Activated T-helper 1 cell treated with anti-CD3 and anti-CD28 coated beads, Interleukin-12 subunit alpha, Interleukin-12 subunit beta, Interleukin-2, Interleukin-4 antibody, amounts not matched to agents 30 ng/mL and 10 ng/mL and 1 ng/mL, durations not matched to agents 14 hours and 24 hours and 36 hours (primary cell): Measurements from ENCODE around the gene MARCKS. TPM values are rescaled to one million over a fixed set of nuclear protein-coding genes. Genes with fewer than 3 reads are reported as not detected.
A peak's percentile ranks its signal among the peaks of the same experiment; 100 is the strongest.

Experiments used
- DNase-seq: peaks from one replicate; pipeline ENCODE4 v3.0.0; 2021; ENCODE audit warnings: low spot score
- H3K27ac Mint-ChIP-seq: one replicate; pipeline ENCODE4 v1.8.0; 2021; ENCODE audit warnings: mild to moderate bottlenecking, mixed read lengths
- H3K27me3 Mint-ChIP-seq: one replicate; pipeline ENCODE4 v1.8.0; 2022; ENCODE audit warnings: mild to moderate bottlenecking, moderate library complexity, mixed read lengths; ENCODE audit not compliant: insufficient read depth
- H3K36me3 Mint-ChIP-seq: one replicate; pipeline ENCODE4 v1.8.0; 2021; ENCODE audit warnings: low read depth, mixed read lengths
- H3K4me1 Mint-ChIP-seq: one replicate; pipeline ENCODE4 v1.8.0; 2021; ENCODE audit warnings: low read depth, mixed read lengths
- H3K4me3 Mint-ChIP-seq: one replicate; pipeline ENCODE4 v1.8.0; 2021; ENCODE audit warnings: mild to moderate bottlenecking, moderate library complexity, mixed read lengths
- H3K9me3 Mint-ChIP-seq: one replicate; pipeline ENCODE4 v1.8.0; 2021; ENCODE audit warnings: mixed read lengths
- intact Hi-C: fragments of 100-400 bp; cut with micrococcal nuclease; formaldehyde crosslinking; loops from one replicate; pipeline ENCODE4 v1.15.1; 2024
- total RNA-seq: library from RNA; stranded (reverse); gene quantifications from 2 replicates; pipeline ENCODE4 v1.2.3, GENCODE V29; 2022

Gene MARCKS, protein sequence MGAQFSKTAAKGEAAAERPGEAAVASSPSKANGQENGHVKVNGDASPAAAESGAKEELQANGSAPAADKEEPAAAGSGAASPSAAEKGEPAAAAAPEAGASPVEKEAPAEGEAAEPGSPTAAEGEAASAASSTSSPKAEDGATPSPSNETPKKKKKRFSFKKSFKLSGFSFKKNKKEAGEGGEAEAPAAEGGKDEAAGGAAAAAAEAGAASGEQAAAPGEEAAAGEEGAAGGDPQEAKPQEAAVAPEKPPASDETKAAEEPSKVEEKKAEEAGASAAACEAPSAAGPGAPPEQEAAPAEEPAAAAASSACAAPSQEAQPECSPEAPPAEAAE
- total RNA-seq, result 0.05 and 0.10 TPM in 2 replicates

DNA sequence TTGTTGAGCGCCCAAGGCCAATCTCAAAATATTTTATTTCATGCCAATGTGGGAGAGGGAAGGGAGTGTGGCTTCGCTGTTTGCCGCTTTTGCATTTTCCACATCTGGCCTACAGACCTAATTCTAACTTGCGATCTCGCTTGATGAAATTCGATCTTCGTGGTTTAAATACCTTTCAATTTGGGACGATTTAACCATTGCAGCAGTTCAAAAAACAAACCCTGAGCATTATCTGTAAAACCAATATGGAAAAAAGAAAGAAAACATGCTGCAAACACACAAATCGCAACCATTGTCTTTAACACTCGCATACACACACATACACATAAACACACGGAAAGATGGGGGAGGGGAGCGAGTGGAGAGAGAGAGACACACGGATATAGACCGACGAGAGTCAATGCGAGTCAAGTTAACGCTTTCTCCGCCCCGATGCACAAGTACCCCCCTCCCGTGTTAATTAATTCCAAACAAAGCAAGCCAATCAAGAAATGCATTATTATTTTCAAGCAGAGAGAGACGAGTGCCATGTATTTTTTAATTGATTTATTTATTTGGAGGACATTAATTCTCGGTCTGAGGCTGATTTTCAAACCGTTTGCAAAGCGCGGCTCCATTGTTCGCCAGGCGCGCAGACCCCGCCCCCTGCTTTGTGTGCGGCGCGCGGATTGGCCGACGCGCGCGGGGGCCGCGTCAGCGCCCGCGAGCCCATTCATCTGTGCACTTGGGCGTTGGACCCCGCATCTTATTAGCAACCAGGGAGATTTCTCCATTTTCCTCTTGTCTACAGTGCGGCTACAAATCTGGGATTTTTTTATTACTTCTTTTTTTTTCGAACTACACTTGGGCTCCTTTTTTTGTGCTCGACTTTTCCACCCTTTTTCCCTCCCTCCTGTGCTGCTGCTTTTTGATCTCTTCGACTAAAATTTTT, at the start of gene MARCKS:
MARCKS (plus strand) TSS at position 721 of the 931 bp plus-strand sequence. CDS start 401 bp downstream, outside the sequence.
- H3K4me3 Mint-ChIP-seq, result peak within 1 kb of the TSS; percentile 81
- H3K9me3 Mint-ChIP-seq, result no peaks in the 10 kb centered on the region
- peak; percentile 31 for DNase-seq
- peaks cover 47% of the 10 kb centered on the region for H3K27me3 Mint-ChIP-seq
- H3K27ac Mint-ChIP-seq, result peak within 1 kb of the TSS; percentile 61
- peaks cover 16% of the 10 kb centered on the region for H3K4me1 Mint-ChIP-seq
- H3K36me3 Mint-ChIP-seq, result peaks cover 1% of the 10 kb centered on the region
- intact Hi-C loops, result loop anchor here (2.0 to 10.0 kb wide), 4 partner anchors 115 to 1770 kb away; partner anchors contain the start of genes FAM229B, HDAC2 and TUBE1

DNA sequence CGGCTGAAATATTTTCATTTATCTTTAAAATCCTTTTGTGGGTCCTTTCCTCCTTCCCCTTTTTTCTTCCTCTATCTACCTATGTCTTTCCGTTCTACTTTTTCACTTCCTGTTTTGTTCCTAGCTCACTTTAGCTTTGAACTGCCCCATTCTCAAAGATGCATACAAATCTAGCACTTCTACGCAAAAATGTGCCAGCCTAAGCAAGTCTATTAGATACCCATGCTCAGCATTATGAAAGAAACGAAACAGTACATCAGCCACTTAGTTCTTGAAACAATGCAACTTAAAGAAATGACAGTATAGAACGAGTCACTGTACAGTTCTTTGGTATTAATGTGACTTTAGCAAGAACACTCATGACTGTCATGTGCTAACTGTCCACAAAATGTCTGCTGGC, 47.3 kb upstream of the MARCKS start:
- no peaks in the 10 kb centered on the region for H3K9me3 Mint-ChIP-seq
- intact Hi-C loops, result no loop called here
- no peaks in the 10 kb centered on the region for H3K36me3 Mint-ChIP-seq

DNA sequence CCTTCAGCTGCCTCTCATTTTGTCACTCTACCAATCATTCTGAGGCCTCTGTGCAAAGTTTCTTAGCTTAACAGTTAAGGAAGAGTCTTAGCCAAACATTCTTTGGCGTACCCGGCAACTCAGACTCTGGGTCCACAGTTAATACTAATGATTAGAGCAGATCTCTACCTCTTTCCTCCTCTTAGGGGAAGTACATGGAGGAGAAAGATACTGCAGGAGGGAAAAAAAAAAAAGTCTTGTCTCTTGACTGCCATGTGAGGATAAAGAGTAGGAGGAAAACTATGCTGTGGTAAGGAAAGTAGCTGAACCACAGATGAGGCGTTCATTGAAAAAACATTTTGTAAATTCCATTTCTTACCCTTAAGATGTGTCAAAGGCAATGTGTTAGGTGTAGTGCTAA, 44.0 kb upstream of the MARCKS start:
- intact Hi-C loops, result no loop called here
- Mint-ChIP-seq H3K4me3 (no peak overlapping the region), H3K36me3 (no peaks in the 10 kb centered on the region), H3K4me1 (no peaks in the 10 kb centered on the region), H3K9me3 (no peaks in the 10 kb centered on the region), H3K27ac (no peak overlapping the region), H3K27me3 (no peaks in the 10 kb centered on the region)
- no peak for DNase-seq

More for the DNA sequence above, 47.3 kb upstream of the MARCKS start:
- DNase-seq, result no peak
- no peaks in the 10 kb centered on the region for H3K27me3 Mint-ChIP-seq
- no peak overlapping the region for H3K27ac Mint-ChIP-seq
- H3K4me1 Mint-ChIP-seq, result no peaks in the 10 kb centered on the region
- H3K4me3 Mint-ChIP-seq, result no peak overlapping the region

GRCh38 chr6:113818578-113818977, 38.6 kb upstream of the MARCKS start:
- intact Hi-C loops, result no loop called here
- Mint-ChIP-seq H3K27me3 (no peaks in the 10 kb centered on the region), H3K27ac (no peak overlapping the region), H3K36me3 (no peaks in the 10 kb centered on the region), H3K9me3 (no peaks in the 10 kb centered on the region), H3K4me3 (no peak overlapping the region), H3K4me1 (no peaks in the 10 kb centered on the region)
- DNase-seq, result no peak

DNA sequence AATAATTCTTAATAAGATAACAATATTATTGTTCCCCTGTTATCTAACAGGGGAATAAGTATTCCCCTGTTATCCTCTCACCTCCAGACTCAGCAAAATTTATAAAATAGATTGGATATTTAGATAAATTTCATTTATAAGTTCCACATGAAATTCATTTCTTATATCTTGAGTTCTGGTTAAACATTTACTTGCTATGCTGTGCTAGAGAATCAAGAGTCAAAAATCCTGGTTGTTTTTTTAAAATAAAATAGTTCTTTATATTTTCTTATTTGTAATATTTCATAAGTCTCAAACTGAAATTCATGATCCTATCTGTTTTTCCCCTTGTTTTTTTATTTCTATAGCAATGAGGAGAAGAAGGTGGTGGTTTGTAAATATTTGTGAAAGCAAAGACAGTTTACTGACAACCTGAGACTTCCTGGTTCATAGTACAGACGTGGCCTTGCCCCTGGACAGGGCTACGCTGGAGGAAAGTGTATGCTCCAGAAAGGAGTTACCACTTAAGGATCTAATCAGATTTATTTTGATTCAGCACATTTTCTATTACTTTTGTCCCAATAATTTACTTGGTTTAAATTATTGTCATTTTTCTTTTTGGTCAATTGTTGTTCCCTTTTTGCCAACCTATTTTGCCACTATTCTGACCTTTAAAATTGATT, 37.8 kb upstream of the MARCKS start:
- Mint-ChIP-seq H3K27ac (no peak overlapping the region), H3K27me3 (no peaks in the 10 kb centered on the region), H3K9me3 (no peaks in the 10 kb centered on the region), H3K4me3 (no peak overlapping the region), H3K36me3 (no peaks in the 10 kb centered on the region), H3K4me1 (no peaks in the 10 kb centered on the region)
- DNase-seq, result no peak
- intact Hi-C loops, result no loop called here

- Mint-ChIP-seq H3K9me3 (no peaks in the 10 kb centered on the region), H3K4me1 (no peaks in the 10 kb centered on the region), H3K36me3 (no peaks in the 10 kb centered on the region), H3K27me3 (no peaks in the 10 kb centered on the region), H3K4me3 (no peak overlapping the region), H3K27ac (no peak overlapping the region)
- intact Hi-C loops, result no loop called here
- no peak for DNase-seq
Observed at GRCh38 chr6:113820761-113821160, 36.4 kb upstream of the MARCKS start.

GRCh38 chr6:113821445-113821844, 35.7 kb upstream of the MARCKS start:
- Mint-ChIP-seq H3K9me3 (no peaks in the 10 kb centered on the region), H3K4me3 (no peak overlapping the region), H3K27me3 (no peaks in the 10 kb centered on the region), H3K27ac (no peak overlapping the region), H3K4me1 (no peaks in the 10 kb centered on the region), H3K36me3 (no peaks in the 10 kb centered on the region)
- intact Hi-C loops, result no loop called here
- DNase-seq, result no peak

DNA sequence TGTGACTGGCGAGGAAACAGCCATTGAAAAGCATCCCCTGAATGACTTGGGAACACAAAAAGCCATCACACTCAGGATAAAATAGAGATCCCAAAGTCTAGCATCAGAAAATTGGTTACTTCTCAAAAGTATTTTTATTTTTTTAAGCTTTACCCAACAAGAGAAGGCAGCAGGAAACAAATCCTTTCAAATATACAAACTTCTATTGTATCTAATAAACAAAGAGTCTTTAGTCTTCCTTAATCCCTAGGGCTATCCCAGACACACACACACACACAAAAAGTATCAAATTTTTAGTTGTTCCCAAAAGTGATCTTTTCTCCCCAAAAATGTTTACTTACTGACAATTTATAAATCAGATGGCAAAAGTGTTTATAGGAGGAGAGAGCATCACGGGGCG, 33.2 kb upstream of the MARCKS start:
- Mint-ChIP-seq H3K27ac (no peak overlapping the region), H3K36me3 (no peaks in the 10 kb centered on the region), H3K27me3 (no peaks in the 10 kb centered on the region), H3K9me3 (no peaks in the 10 kb centered on the region), H3K4me3 (no peak overlapping the region), H3K4me1 (no peaks in the 10 kb centered on the region)
- intact Hi-C loops, result no loop called here
- DNase-seq, result no peak

DNA sequence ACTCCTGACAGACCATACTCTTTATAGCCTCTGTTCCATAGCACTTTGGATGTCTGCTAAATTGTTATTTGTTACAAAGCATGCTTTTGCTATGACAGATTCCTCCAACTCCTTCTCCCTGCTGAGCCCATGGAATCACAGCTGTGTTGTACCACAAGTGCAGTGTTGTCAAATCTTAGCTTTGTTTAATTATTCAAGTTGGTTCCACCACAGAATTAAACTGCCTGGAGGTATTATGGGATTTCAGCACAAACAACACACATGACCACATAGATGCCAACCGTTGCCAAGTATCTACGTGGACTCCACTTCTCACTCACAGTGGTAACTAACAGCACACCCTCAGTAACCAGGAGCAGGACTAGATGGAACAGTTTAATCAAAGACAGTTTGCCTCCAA, 32.7 kb upstream of the MARCKS start:
- Mint-ChIP-seq H3K36me3 (no peaks in the 10 kb centered on the region), H3K9me3 (no peaks in the 10 kb centered on the region), H3K27me3 (no peaks in the 10 kb centered on the region), H3K4me3 (no peak overlapping the region), H3K27ac (no peak overlapping the region), H3K4me1 (no peaks in the 10 kb centered on the region)
- no peak for DNase-seq
- intact Hi-C loops, result no loop called here

DNA sequence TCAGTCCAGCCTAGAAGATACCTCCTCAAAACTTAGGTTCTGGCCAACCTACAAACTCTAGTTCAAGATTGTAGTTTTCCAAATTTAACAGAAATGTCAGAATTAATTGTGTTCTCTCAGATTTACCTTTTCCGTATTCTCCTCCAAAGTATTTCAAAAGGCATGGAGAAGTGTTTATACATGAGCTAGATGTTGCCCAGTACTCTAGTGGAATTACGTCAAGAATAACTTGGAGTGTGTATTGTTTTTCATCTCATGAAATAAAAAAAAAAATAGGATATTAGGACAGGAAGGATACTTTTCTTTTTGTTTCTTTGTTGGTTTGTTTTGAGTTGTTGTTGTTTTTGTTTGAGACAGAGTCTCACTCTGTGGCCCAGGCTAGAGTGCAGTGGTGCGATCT, 32.3 kb upstream of the MARCKS start:
- no peak for DNase-seq
- H3K36me3 Mint-ChIP-seq, result no peaks in the 10 kb centered on the region
- H3K27me3 Mint-ChIP-seq, result no peaks in the 10 kb centered on the region
- no peak overlapping the region for H3K27ac Mint-ChIP-seq
- no peaks in the 10 kb centered on the region for H3K4me1 Mint-ChIP-seq
- no peak overlapping the region for H3K4me3 Mint-ChIP-seq
- H3K9me3 Mint-ChIP-seq, result no peaks in the 10 kb centered on the region
- intact Hi-C loops, result no loop called here

DNA sequence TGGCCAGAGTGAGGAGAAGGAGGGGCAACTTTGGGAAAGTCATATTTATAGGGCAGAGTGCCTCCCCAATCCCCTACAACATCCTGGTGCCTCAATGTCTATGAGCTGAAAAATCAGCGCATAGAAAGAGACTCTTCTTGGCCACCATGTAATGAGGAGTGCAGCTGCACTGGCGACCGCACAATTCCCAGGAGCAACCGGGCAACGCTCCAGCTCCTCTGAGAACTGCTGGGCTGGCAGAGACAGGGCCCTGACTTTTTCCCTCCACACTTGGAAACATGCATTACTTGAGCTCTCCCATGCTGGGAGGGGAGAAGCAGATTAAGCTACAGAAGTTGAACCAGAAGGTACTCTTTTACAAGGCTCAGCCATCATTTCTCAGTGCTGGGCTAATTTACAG, 31.4 kb upstream of the MARCKS start:
- intact Hi-C loops, result no loop called here
- H3K4me3 Mint-ChIP-seq, result no peak overlapping the region
- no peaks in the 10 kb centered on the region for H3K27me3 Mint-ChIP-seq
- no peak overlapping the region for H3K27ac Mint-ChIP-seq
- no peaks in the 10 kb centered on the region for H3K4me1 Mint-ChIP-seq
- H3K9me3 Mint-ChIP-seq, result no peaks in the 10 kb centered on the region
- no peaks in the 10 kb centered on the region for H3K36me3 Mint-ChIP-seq
- DNase-seq, result no peak

- Mint-ChIP-seq H3K9me3 (no peaks in the 10 kb centered on the region), H3K4me1 (no peaks in the 10 kb centered on the region), H3K36me3 (no peaks in the 10 kb centered on the region), H3K27ac (no peak overlapping the region), H3K4me3 (no peak overlapping the region), H3K27me3 (no peaks in the 10 kb centered on the region)
- DNase-seq, result no peak
- intact Hi-C loops, result no loop called here
Observed at GRCh38 chr6:113828984-113829695, 28.0 kb upstream of the MARCKS start.
